ENCODE results near the gene CCDC12. TPM values are rescaled to one million over a fixed set of nuclear protein-coding genes. Genes with fewer than 3 reads are reported as not detected.
A peak's percentile ranks its signal among the peaks of the same experiment; 100 is the strongest.

CCDC12 gene
- total and polyA plus RNA-seq, 9 of the 15 experiments (the other 6 are each of a cell fraction or from before 2014, with no cell fraction given) = 8.9 to 201 (median 86.9) TPM

DNA sequence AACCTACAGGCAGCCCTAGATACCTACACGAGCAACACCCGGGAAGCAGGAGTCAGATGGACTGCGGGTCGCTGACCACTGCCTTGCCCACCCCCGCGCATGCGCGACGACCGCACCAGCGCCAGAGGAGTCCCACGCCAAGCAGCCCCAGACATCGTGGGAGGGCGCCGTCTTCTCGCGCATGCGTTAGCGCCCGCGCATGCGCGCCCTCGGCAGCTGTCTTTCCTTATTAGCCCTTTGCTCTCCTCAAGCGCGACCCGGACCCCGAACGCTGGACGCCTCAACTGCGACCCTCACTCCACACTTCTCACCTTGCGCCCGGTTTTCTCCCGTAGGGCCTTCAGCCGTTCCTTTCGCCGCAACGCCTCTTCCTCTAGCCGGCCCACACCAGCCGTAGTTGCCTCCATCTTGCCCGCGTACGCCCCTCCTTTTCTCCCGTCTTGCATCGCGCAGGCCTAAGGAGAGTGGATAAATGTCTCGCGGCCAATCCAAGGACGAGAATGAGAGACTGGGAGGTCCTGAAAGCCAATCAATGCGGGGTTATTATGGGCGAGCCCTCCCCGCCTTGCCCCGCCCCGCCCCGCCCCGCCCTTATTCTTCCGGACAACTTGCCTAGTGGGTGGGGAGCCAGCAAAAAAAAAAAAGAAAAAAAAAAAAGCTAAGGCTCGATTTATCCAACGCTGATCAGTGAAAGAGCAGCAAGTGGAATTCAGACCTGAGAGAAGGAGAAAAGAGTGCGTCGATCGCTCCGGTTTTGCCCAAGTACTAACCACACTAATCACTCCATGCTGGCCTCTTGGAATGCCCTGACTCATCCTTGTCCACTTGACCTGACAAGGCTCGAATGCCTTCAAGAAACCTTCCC is at the start of gene CCDC12 (continued):
- TF ChIP-seq MAFG (tag; conservative IDR thresholded peaks at IDR 0.05) (peak; percentile 92), TCF3 (CRISPR knock-in tag; IDR thresholded peaks at IDR 0.05) (peak; percentile 48), HDAC3 (IDR thresholded peaks at IDR 0.05; ENCODE audit: borderline replicate concordance, partially characterized antibody) (no peak), POU5F1 (IDR thresholded peaks at IDR 0.05; ENCODE audit: borderline replicate concordance, low read depth, low read length, partially characterized antibody) (peak; percentile 91), BHLHE40 (IDR thresholded peaks at IDR 0.05; ENCODE audit: low read length) (peak; percentile 75), CBFB (CRISPR knock-in tag; IDR thresholded peaks at IDR 0.05) (peak; percentile 83), L3MBTL2 (IDR thresholded peaks at IDR 0.05) (peak; percentile 83), ZNF263 (CRISPR knock-in tag; IDR thresholded peaks at IDR 0.05; ENCODE audit: borderline replicate concordance) (peak; percentile 74; the same call in 1 of the 2 replicates), DEAF1 (CRISPR knock-in tag; IDR thresholded peaks at IDR 0.05) (peak; percentile 5; the same call in 1 of the 2 replicates), CREM (IDR thresholded peaks at IDR 0.05; ENCODE audit: low read depth) (peak; percentile 42; the same call in 1 of the 2 replicates), SAFB (IDR thresholded peaks at IDR 0.05; ENCODE audit: borderline replicate concordance, low read depth, low read length) (peak; percentile 99), MTA2 (IDR thresholded peaks at IDR 0.05; ENCODE audit: low read depth) (no peak; the same call in 1 of the 2 replicates), SP2 (IDR thresholded peaks at IDR 0.05; ENCODE audit: extremely low read depth, low read depth, low read length, poor library complexity, severe bottlenecking) (peak; percentile 52), MIER1 (IDR thresholded peaks at IDR 0.05; ENCODE audit: low read depth) (no peak), ZNF197 (CRISPR knock-in tag; IDR thresholded peaks at IDR 0.05; ENCODE audit: low read depth) (no peak), NCOA1 (IDR thresholded peaks at IDR 0.05; ENCODE audit: low read depth) (no peak; the same call in 1 of the 2 replicates), RAD21 (CRISPR knock-in tag; conservative IDR thresholded peaks at IDR 0.05 in 1 of 2, IDR thresholded peaks at IDR 0.05 in 1 of 2) (peak in 1 of 2 experiments; percentile 20; a peak in 1 of 4 replicates), ATF6 (CRISPR knock-in tag; IDR thresholded peaks at IDR 0.05) (peak; percentile 42; the same call in 1 of the 2 replicates)
- TF ChIP-seq, protein P1, sequence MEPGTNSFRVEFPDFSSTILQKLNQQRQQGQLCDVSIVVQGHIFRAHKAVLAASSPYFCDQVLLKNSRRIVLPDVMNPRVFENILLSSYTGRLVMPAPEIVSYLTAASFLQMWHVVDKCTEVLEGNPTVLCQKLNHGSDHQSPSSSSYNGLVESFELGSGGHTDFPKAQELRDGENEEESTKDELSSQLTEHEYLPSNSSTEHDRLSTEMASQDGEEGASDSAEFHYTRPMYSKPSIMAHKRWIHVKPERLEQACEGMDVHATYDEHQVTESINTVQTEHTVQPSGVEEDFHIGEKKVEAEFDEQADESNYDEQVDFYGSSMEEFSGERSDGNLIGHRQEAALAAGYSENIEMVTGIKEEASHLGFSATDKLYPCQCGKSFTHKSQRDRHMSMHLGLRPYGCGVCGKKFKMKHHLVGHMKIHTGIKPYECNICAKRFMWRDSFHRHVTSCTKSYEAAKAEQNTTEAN (CRISPR knock-in tag; IDR thresholded peaks at IDR 0.05) = peak; percentile 57; the same call in 1 of the 2 replicates
- TF ChIP-seq, protein P2, sequence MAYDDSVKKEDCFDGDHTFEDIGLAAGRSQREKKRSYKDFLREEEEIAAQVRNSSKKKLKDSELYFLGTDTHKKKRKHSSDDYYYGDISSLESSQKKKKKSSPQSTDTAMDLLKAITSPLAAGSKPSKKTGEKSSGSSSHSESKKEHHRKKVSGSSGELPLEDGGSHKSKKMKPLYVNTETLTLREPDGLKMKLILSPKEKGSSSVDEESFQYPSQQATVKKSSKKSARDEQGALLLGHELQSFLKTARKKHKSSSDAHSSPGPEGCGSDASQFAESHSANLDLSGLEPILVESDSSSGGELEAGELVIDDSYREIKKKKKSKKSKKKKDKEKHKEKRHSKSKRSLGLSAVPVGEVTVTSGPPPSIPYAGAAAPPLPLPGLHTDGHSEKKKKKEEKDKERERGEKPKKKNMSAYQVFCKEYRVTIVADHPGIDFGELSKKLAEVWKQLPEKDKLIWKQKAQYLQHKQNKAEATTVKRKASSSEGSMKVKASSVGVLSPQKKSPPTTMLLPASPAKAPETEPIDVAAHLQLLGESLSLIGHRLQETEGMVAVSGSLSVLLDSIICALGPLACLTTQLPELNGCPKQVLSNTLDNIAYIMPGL (CRISPR knock-in tag; IDR thresholded peaks at IDR 0.05) = 0 out of 2 replicates have a peak, but pooled peaks have one; percentile 83
